Measurements from ENCODE around the gene PCMT1. TPM values are rescaled to one million over a fixed set of nuclear protein-coding genes. Genes with fewer than 3 reads are reported as not detected.

Gene PCMT1
- total and polyA plus RNA-seq, 9 of the 15 experiments (the other 6 are each of a cell fraction or from before 2014, with no cell fraction given), result 217 to 541 (median 327) TPM

DNA sequence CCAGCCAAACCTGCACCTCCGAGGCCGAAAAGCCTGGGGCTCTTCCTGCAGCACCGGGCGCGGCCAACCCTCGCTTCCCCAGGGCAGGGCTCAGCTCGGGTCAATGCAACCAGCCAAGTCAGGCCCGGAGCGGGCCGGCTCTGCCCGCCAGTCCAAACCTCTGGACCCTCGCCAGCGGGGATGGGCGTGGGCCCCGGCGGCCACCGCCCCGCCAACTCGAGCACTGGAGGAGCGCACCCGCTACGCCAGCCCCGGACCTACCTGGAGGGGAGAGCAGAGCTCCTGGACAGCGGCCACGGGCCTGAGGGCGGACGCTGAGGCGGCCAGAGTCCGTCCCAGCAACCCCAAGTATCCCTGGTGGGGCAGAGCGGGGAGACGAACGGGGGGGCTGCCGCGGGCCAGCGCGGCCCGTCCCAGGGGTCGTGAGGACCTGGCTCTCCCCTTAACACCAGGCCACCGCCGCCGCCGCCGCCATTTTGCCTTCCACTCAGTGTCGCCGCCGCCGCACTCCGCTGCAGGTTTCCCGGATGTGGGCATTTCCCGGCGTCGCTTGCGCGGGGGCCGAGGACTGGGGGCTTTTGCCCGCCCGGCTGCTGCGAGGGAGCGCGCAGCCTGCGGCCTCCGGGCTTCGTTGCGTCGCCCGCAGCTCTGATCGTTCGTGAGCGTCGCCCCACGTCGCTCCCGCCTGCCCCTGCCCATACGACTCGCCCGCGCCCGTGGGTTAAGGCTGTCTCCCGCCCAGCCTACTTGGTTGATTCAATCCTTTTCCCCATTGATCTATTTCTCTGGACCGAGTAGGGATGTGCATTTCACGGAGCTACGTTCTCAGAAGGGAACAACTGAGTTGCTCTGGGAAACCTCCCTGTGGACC lies 31.7 kb upstream of the PCMT1 start, which contains the start of gene LATS1 (continued):
- TF ChIP-seq, protein P1, sequence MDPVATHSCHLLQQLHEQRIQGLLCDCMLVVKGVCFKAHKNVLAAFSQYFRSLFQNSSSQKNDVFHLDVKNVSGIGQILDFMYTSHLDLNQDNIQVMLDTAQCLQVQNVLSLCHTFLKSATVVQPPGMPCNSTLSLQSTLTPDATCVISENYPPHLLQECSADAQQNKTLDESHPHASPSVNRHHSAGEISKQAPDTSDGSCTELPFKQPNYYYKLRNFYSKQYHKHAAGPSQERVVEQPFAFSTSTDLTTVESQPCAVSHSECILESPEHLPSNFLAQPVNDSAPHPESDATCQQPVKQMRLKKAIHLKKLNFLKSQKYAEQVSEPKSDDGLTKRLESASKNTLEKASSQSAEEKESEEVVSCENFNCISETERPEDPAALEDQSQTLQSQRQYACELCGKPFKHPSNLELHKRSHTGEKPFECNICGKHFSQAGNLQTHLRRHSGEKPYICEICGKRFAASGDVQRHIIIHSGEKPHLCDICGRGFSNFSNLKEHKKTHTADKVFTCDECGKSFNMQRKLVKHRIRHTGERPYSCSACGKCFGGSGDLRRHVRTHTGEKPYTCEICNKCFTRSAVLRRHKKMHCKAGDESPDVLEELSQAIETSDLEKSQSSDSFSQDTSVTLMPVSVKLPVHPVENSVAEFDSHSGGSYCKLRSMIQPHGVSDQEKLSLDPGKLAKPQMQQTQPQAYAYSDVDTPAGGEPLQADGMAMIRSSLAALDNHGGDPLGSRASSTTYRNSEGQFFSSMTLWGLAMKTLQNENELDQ (CRISPR knock-in tag; IDR thresholded peaks at IDR 0.05; ENCODE audit: borderline replicate concordance), result peak; percentile 32; the same call in 1 of the 2 replicates
- TF ChIP-seq, protein P2, sequence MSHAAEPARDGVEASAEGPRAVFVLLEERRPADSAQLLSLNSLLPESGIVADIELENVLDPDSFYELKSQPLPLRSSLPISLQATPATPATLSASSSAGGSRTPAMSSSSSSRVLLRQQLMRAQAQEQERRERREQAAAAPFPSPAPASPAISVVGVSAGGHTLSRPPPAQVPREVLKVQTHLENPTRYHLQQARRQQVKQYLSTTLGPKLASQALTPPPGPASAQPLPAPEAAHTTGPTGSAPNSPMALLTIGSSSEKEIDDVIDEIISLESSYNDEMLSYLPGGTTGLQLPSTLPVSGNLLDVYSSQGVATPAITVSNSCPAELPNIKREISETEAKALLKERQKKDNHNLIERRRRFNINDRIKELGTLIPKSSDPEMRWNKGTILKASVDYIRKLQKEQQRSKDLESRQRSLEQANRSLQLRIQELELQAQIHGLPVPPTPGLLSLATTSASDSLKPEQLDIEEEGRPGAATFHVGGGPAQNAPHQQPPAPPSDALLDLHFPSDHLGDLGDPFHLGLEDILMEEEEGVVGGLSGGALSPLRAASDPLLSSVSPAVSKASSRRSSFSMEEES (CRISPR knock-in tag; IDR thresholded peaks at IDR 0.05), result no peak
- TF ChIP-seq ZNF146 (CRISPR knock-in tag; IDR thresholded peaks at IDR 0.05; ENCODE audit: unreplicated experiment) (no peak), SIN3B (IDR thresholded peaks at IDR 0.05; ENCODE audit: low read depth) (peak; percentile 95), ZNF347 (CRISPR knock-in tag; IDR thresholded peaks at IDR 0.05; ENCODE audit: low read depth) (no peak), CBX3 (IDR thresholded peaks at IDR 0.05; ENCODE audit: borderline replicate concordance in 1 of 2, low read length in 2 of 2) (peak in 1 of 2 experiments; percentile 79; a peak in 1 of 3 replicates), KDM5B (IDR thresholded peaks at IDR 0.05; ENCODE audit: insufficient replicate concordance, low read depth, low read length) (peak; percentile 100), ATF1 (CRISPR knock-in tag; IDR thresholded peaks at IDR 0.05) (no peak), ATF1 (tag; IDR thresholded peaks at IDR 0.05) (peak; percentile 77), HDAC3 (IDR thresholded peaks at IDR 0.05; ENCODE audit: borderline replicate concordance, partially characterized antibody) (no peak), NR1H2 (CRISPR knock-in tag; IDR thresholded peaks at IDR 0.05) (peak; percentile 43), STAT5A (IDR thresholded peaks at IDR 0.05; ENCODE audit: borderline replicate concordance, low read length) (no peak), SMAD1 (IDR thresholded peaks at IDR 0.05; ENCODE audit: low read depth, low read length, partially characterized antibody) (peak; percentile 83), HMG20B (CRISPR knock-in tag; IDR thresholded peaks at IDR 0.05) (no peak), CREM (IDR thresholded peaks at IDR 0.05; ENCODE audit: low read depth) (peak; percentile 77), HNRNPUL1 (IDR thresholded peaks at IDR 0.05; ENCODE audit: low read length) (no peak), POLR2B (IDR thresholded peaks at IDR 0.05; ENCODE audit: low read depth, partially characterized antibody) (peak; percentile 94)
- TF ChIP-seq, protein P3, sequence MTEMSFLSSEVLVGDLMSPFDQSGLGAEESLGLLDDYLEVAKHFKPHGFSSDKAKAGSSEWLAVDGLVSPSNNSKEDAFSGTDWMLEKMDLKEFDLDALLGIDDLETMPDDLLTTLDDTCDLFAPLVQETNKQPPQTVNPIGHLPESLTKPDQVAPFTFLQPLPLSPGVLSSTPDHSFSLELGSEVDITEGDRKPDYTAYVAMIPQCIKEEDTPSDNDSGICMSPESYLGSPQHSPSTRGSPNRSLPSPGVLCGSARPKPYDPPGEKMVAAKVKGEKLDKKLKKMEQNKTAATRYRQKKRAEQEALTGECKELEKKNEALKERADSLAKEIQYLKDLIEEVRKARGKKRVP (CRISPR knock-in tag; IDR thresholded peaks at IDR 0.05), result peak; percentile 73; the same call in 1 of the 2 replicates
- TF ChIP-seq, protein P4, sequence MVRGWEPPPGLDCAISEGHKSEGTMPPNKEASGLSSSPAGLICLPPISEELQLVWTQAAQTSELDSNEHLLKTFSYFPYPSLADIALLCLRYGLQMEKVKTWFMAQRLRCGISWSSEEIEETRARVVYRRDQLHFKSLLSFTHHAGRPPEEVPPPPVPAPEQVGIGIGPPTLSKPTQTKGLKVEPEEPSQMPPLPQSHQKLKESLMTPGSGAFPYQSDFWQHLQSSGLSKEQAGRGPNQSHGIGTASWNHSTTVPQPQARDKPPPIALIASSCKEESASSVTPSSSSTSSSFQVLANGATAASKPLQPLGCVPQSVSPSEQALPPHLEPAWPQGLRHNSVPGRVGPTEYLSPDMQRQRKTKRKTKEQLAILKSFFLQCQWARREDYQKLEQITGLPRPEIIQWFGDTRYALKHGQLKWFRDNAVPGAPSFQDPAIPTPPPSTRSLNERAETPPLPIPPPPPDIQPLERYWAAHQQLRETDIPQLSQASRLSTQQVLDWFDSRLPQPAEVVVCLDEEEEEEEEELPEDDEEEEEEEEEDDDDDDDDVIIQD (CRISPR knock-in tag; IDR thresholded peaks at IDR 0.05), result no peak
